Measurements from ENCODE around the gene KDF1.
"Not testable (repeated sequence)": the region's sequence is repeated elsewhere in the genome, so short reads cannot be mapped to it uniquely, and the experiment has no call there.

The KDF1 gene

DNA sequence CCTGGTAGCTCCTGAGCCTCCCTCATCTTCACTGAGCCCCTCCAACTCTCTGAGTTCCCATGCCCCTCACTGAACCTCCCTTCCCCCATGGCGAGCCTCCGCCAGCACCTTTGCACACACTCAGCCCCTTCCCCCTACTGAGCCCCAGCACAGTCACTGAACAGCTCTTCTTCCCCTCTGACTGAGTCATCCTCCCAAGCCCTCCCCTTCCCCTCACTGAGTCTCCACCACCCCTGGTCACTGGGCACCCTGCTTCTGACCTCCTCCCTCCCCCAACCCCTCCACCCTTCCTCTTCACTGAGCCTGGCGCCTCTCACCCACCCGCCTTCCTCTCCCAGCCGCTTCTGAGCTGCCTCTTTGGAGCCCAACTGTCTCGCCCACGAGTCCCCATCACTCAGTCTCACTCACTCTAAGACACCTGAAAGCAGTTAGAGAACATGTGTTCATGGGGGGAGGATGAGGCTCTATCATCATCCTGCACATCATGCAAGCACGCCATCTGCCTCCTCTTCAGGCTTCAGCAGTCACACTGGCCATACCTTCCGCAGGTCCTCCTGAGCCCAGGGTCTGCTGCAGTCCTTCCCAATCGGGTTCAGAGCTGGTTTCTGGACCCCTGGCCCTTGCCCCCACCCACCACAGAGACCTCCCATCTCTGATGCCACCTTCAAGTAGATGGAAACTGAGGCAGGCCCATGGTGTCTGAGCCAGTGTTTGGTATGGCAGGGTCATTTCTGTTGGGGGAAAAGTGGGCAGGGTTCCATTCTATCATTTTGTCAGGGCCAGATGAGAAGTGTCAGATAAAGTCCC, 31.2 kb upstream of the KDF1 start:
- TF ChIP-seq TAF1 (IDR thresholded peaks at IDR 0.05; ENCODE audit: borderline replicate concordance, low read depth, low read length) (no peak), POLR2A (IDR thresholded peaks at IDR 0.05; ENCODE audit: low read depth, low read length) (no peak), POLR2AphosphoS5 (IDR thresholded peaks at IDR 0.05; ENCODE audit: low read depth, low read length) (no peak)
- no peak for FAIRE-seq
- no peak for DNase-seq (ENCODE audit: insufficient read length)

DNA sequence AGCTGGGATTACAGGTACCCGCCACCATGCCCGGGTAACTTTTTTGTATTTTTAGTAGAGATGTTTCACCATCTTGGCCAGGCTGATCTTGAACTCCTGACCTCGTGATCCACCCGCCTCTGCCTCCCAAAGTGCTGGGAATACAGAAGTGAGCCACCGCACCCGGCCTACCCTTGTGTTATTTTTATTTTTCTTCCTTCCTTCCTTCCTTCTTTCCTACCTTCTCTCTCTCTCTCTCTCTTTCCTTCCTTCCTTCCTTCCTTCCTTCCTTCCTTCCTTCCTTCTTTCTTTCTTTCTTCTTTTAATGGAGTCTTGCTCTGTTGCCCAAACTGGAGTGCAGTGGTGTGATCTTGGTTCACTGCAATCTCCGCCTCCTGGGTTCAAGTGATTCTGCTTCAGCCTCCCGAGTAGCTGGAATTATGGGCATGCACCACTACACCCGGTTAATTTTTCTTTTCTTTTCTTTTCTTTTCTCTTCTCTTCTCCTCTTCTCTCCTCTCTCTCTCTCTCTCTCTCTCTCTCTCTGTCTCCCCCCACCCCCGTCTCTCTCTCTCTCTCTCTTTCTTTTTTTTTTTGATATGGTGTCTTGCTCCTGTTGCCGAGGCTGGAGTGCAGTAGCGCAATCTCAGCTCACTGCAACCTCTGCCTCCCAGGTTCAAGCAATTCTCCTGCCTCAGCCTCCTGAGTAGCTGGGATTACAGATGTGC, 29.3 kb upstream of the KDF1 start:
- not testable (repeated sequence) for DNase-seq (ENCODE audit: insufficient read length); FAIRE-seq

DNA sequence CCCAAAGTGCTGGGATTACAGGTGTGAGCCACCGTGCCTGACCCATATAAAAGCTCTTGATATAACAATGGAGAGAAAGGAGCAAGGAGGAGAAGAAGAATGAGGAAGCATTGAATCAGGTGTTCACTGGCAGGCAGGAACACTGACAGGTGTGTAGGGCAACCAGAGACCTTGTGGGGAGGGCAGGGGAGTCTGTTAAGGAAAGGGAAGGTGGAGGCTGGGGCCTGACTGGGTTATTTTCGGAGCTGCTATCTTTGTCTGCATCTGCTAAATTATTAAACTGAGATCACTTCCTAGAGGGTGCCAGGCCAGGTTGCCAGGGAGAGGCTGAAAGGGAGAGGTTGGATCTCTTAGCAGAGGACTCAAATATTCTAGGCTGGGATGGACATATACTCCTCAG, 26.4 kb upstream of the KDF1 start:
- TF ChIP-seq TAF1 (IDR thresholded peaks at IDR 0.05; ENCODE audit: borderline replicate concordance, low read depth, low read length) (no peak), POLR2AphosphoS5 (IDR thresholded peaks at IDR 0.05; ENCODE audit: low read depth, low read length) (no peak), POLR2A (IDR thresholded peaks at IDR 0.05; ENCODE audit: low read depth, low read length) (no peak)
- DNase-seq (ENCODE audit: insufficient read length): no peak
- FAIRE-seq: no peak

DNA sequence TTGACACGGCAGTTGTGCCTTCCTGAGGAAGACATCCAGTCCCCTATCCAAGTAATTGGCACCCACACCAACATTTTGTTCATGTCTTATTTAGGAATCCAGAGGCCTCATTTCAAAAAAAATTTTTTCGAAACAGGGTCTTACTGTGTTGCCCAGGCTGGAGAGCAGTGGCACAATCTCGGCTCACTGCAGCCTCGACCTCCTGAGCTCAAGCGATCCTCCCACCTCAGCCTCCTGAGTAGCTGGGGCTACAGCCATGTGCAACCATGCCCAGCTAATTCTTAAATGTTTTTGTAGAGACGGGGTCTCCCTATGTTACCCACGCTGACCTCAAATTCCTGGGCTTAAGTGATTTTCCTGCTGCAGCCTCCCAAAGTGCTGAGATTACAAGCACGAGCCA, 24.0 kb upstream of the KDF1 start:
- TF ChIP-seq TAF1 (IDR thresholded peaks at IDR 0.05; ENCODE audit: borderline replicate concordance, low read depth, low read length): no peak
- no peak for FAIRE-seq
- DNase-seq (ENCODE audit: insufficient read length): no peak

DNA sequence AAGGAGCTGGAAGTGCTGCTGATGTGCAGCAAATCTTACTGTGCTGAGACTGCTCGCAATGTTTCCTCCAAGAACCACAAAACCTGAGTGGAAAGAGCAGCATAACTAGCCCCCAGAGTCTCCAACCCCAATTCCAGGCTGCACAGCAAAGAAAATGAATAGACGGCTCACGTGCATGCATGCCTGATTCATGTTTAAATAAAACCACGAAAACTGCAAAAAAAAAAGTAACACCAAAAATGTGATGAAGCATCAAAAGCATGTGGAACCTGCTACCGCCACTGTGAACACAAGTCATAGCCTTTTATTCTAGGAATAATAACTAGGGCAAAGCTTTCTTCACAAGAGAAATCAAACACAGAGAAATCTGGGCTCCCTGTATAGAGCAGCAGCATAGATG, 23.6 kb upstream of the KDF1 start:
- TF ChIP-seq TAF1 (IDR thresholded peaks at IDR 0.05; ENCODE audit: borderline replicate concordance, low read depth, low read length) (no peak), POLR2AphosphoS5 (IDR thresholded peaks at IDR 0.05; ENCODE audit: low read depth, low read length) (no peak), POLR2A (IDR thresholded peaks at IDR 0.05; ENCODE audit: low read depth, low read length) (no peak)
- DNase-seq (ENCODE audit: insufficient read length) (no peak), FAIRE-seq (no peak)

DNA sequence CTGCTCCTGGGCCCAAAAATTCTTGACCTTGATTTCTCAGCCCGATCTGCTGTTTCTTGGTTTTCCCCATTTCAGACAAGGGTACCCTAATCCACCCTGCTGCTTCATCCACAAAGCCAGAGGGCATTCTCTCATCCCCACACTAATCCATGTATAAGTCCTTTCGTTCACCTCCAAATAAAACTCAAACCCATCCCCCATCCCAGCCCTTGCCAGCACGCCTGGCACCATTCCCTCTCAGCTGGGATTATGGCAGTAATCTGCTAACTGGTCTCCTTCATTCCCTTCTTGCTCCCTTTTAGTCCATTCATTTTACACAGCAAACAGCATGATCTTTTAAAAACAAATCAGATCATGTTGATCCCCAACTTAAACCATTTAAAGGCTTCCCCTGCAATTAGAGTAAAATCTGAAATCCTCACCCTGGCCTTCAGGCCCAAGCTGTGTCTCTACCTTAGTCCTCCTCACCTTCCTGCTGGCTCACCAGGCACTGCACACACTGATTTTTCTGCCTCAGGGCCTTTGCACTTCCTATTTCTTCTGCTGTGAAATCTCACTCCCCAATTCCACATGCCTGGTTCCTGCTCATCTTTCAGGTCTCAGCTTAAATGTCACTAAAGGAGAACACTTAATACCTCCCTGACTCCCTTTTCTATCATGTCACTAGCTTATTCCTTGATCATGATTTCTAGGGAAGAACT, 21.0 kb upstream of the KDF1 start:
- TF ChIP-seq TAF1 (IDR thresholded peaks at IDR 0.05; ENCODE audit: borderline replicate concordance, low read depth, low read length) (no peak), POLR2A (IDR thresholded peaks at IDR 0.05; ENCODE audit: low read depth, low read length) (no peak), POLR2AphosphoS5 (IDR thresholded peaks at IDR 0.05; ENCODE audit: low read depth, low read length) (no peak)
- DNase-seq (ENCODE audit: insufficient read length): no peak
- no peak for FAIRE-seq

DNA sequence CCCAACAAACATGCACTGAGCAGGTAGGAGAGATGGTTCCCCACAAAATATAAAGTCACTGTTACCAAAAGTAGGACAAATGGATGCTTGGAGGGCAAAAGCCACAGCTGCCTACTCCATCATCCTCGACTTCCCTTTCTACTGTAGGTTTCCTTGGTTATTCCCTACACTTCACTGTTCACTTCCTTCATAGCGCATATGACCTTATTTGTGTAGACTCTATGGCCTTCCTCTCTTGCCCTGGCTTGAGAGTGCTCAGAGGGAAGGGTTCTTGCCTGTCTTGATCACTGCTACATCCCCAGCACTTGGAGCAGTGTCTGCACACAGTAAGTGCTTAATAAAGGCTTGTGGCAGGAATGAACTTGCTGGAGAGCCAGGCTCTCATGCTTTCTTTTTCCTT, 18.6 kb upstream of the KDF1 start:
- FAIRE-seq (no peak), DNase-seq (ENCODE audit: insufficient read length) (no peak)
- TF ChIP-seq POLR2AphosphoS5 (IDR thresholded peaks at IDR 0.05; ENCODE audit: low read depth, low read length) (no peak), TAF1 (IDR thresholded peaks at IDR 0.05; ENCODE audit: borderline replicate concordance, low read depth, low read length) (no peak)

DNA sequence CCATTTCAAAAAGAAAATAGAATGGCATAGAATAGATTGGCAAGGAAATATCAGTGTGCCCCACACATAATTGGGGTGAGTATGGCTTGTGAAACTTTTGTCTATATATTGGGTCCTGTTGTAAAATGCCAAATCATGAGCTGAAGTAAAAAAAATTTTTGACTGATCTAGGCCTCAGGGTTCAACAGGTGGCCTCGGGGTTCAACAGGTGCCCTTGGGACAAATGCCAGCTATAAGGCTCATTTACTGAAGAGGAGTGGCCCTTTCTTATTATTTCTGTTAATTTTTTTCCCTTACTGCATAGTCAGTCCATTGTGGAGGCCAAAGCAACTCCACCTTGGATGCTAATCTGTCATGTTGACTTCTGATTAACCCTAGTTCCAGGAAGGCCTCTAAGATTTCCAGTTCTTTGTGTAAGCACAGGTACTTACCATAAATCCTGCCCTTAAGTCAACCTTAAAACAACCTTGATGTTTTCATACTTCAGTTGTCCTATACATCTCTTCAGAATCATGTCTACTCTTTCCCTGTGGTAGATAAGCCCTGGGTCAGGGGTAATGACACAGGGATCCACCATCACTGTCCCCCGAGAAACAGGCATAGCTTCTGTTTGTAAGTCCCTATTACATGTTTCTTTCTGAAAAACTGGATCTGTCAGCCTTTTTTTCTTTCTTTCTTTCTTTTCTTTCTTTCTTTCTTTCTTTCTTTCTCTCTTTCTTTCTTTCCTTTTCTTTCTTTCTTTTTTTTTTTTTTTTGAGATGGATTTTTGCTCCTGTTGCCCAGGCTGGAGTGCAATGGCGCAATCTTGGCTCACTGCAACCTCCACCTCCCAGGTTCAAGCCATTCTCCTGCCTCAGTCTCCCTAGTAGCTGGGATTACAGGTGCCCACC, 16.6 kb upstream of the KDF1 start:
- FAIRE-seq (no peak), DNase-seq (ENCODE audit: insufficient read length) (no peak)
- no peak for TF ChIP-seq POLR2A (IDR thresholded peaks at IDR 0.05; ENCODE audit: low read depth, low read length)
- TF ChIP-seq TAF1 (IDR thresholded peaks at IDR 0.05; ENCODE audit: borderline replicate concordance, low read depth, low read length): no peak
- no peak for TF ChIP-seq POLR2AphosphoS5 (IDR thresholded peaks at IDR 0.05; ENCODE audit: low read depth, low read length)

DNA sequence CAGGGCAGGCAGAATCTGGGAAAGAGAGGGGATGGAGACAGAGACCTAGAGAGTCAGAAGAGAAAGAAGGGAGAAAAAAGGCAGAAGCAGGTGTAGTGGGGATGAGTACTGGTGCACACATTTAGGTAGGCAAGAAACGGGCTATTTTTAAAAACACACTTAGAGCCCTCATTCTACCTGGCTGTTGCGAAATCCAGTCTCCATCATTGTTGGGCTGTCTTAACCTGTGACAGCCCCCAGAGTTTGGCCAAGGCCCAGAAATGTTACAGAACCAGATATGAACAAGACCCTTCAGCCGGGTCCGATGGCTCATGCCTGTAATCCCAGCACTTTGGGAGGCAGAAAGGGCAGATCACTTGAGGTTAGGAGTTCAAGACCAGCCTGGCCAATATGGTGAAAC, 12.6 kb upstream of the KDF1 start:
- DNase-seq (ENCODE audit: insufficient read length) (no peak), FAIRE-seq (no peak)
- no peak for TF ChIP-seq POLR2AphosphoS5 (IDR thresholded peaks at IDR 0.05; ENCODE audit: low read depth, low read length)
- TF ChIP-seq POLR2A (IDR thresholded peaks at IDR 0.05; ENCODE audit: low read depth, low read length): no peak
- TF ChIP-seq TAF1 (IDR thresholded peaks at IDR 0.05; ENCODE audit: borderline replicate concordance, low read depth, low read length): no peak

DNA sequence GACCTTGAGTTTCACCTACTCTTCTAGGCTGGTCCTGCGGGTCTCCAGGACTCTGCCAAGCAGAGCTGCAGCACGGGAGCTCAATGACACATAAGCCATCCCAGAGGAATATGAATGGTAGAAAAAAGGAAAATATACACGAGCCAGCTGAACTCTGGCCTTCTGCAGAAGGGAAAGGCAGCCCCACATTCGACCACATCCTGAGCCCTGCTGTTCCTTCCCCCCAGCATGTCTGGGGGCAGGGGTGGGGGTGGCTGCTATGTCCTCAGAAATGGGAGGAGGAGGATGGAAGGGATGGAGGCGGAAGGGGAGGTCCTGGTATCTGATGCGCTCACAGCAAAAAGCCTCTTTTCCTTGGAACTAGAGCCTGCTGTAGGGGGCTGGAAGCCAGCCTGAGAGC, 12.1 kb upstream of the KDF1 start:
- DNase-seq (ENCODE audit: insufficient read length) (no peak), FAIRE-seq (no peak)
- TF ChIP-seq POLR2A (IDR thresholded peaks at IDR 0.05; ENCODE audit: low read depth, low read length) (no peak), TAF1 (IDR thresholded peaks at IDR 0.05; ENCODE audit: borderline replicate concordance, low read depth, low read length) (no peak), POLR2AphosphoS5 (IDR thresholded peaks at IDR 0.05; ENCODE audit: low read depth, low read length) (no peak)

DNA sequence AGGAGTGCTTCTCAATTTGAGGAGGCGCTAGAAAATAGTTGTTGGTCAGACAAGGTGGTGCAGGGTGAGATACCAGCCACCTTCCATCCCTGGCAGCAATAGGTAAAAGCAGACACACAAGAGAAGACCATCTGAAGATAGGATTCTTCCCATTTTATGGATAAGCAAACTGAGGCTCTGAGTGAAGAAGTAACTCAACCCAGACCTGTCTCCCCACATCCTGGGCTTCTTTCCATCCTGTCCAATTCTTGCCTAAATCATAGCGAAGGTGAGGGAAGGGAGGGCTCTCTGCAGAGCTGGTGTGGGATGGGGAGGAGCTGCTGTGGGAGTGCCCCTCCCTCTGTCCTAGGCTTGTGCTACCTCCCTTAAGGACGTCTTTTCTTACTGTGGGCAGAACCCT, 11.3 kb upstream of the KDF1 start:
- TF ChIP-seq POLR2AphosphoS5 (IDR thresholded peaks at IDR 0.05; ENCODE audit: low read depth, low read length): no peak
- no peak for TF ChIP-seq TAF1 (IDR thresholded peaks at IDR 0.05; ENCODE audit: borderline replicate concordance, low read depth, low read length)
- TF ChIP-seq POLR2A (IDR thresholded peaks at IDR 0.05; ENCODE audit: low read depth, low read length): no peak
- DNase-seq (ENCODE audit: insufficient read length): no peak
- no peak for FAIRE-seq

Measured in GM12892 (cell line).